ENCODE results near the gene SLC46A3.

- TF ChIP-seq CTCF (IDR thresholded peaks at IDR 0.05; ENCODE audit: borderline replicate concordance, extremely low read depth, low read length, poor library complexity, severe bottlenecking) (no peak), EZH2 (IDR thresholded peaks at IDR 0.05; ENCODE audit: borderline replicate concordance, low read depth, low read length, severe bottlenecking) (no peak)
Measured at GRCh38 chr13:28751175-28751960, 32.6 kb upstream of the SLC46A3 start.

Measured in DND-41 (cell line).